Measurements from ENCODE around the gene NRL.
"Not testable (repeated sequence)": the region's sequence is repeated elsewhere in the genome, so short reads cannot be mapped to it uniquely, and the experiment has no call there.

NRL gene

GRCh38 chr14:24127673-24128072 is 12.9 kb upstream of the NRL start:
- no peak for DNase-seq (ENCODE audit: low read depth in 2 of 2, low spot score in 1 of 2)

DNA sequence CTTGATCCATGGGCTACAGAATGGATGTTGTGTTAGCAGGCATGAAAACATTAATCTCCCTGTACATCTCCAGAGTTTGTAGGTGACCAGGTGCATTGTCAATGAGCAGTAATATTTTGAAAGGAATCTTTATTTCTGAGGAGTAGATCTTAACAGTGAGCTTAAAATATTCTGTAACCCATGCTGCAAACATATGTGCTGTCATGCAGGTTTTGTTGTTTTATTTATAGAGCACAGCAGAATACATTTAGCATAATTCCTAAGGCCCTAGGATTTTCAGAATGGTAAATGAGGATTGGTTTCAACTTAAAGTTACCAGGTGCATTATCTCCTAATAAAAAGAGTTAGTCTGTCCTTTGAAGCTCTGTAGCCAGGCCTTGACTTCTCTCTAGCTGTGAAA is 12.2 kb upstream of the NRL start:
- DNase-seq (ENCODE audit: low read depth in 2 of 2, low spot score in 1 of 2), result no peak

DNA sequence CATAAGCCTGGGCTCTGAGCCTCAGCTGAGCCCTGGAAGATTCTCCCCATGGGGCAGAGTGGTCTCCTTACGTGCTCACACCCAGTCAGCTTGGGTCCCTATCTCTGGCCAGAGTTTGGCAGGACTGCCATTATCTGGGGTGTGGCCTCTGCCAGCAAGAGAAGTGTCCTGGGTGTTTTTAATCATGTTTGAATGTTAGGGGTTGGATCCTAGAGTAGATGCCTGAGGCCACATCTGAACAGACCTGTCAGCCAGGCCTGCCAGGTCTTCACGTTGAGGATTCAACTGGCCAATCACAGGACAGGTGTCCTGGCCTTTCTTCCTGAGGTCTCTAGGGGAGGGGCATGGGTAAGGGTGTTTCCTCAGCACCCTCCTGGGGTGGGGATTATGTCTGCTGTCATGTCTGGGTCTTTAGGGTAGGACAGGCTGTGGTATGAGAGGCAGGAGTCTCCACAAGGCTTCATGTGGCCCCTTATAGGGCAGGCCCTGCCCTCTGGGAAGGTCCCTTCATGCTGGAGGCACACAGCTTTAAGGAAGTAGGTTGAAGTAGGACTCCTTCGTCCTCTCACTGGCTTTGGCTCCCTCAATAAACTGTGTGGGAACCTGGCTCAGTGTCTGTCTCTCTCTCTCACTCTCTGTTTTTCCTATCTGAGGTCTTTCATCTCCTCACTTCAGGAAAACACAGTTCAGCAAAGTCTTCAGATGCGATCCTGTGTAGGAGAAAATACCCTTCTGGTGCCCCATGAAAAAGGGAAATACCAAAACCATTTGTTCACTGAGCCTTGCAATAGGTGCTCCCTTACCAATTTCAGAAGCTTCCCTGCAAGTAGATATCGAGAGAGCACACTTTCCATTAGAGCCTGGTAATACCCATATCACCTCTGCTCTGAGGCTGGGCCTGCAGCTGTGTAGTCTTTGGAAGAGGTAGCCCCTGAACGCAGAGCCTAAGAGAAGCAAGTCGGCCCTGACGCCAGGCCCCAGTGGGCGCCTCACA is 9.0 kb upstream of the NRL start:
- no peak for DNase-seq (ENCODE audit: low read depth in 2 of 2, low spot score in 1 of 2)

- DNase-seq (ENCODE audit: low read depth in 2 of 2, low spot score in 1 of 2), result no peak
Measured at GRCh38 chr14:24122898-24123297, 8.1 kb upstream of the NRL start.

DNA sequence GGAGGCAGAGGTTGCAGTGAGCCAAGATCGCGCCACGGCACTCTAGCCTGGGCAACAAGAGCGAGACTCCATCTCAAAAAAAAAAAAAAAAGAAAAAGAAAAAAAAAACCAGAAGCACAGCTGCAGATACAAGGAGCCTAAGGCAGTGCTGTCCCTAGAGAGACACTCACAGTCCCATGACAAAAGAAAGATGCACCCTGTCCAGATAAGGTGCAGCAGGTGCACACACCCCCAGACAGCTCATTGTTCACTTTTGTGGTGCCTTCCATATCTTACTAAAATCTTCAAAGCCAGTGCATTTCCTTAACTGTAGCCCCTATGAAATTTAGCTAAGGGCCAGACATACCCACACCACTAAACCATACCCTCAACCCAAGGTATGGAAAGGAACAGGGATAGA is 7.7 kb upstream of the NRL start:
- DNase-seq (ENCODE audit: low read depth in 2 of 2, low spot score in 1 of 2), result no peak

DNA sequence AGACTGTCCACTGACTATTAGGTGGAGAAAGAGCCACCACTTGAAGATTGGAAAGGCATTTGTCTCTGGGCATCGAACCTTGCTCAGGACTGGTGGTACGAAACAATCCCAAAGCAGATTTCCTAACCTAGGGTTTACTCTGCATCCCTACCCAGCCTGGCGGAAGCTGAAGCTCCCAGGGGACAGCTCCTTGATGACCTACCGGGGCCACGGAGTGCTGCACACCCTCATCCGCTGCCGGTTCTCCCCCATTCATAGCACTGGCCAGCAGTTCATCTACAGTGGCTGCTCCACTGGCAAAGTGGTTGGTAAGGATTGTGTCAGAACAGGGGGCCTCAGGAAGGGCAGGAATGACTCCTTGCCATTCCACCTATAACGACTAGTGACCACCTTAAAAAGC is 6.5 kb upstream of the NRL start:
- DNase-seq (ENCODE audit: low read depth in 2 of 2, low spot score in 1 of 2), result no peak

- no peak for DNase-seq (ENCODE audit: low read depth in 2 of 2, low spot score in 1 of 2)
Measured at GRCh38 chr14:24119691-24120090, 4.9 kb upstream of the NRL start.

DNA sequence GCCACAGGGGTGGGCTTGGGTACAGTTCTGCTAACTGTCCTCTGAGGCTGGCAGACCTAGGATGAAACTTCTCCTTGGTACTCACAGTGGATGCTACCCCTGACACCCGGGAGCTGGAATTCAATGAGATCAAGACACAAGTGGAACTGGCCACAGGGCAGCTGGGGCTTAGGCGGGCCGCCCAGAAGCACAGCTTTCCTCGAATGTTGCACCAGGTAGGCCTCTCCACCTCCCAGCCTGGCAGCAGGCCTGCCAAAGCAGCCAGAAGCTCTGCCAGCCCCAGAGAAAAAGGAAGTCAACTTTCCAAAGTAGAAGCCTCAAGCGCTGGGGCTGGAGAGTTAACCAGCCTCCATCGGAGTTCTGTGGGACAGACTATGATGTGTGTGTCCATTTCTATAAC is 2.4 kb upstream of the NRL start:
- DNase-seq (ENCODE audit: low read depth in 2 of 2, low spot score in 1 of 2), result no peak

GRCh38 chr14:24116128-24116814 is 1.5 kb upstream of the NRL start:
- DNase-seq (ENCODE audit: low read depth in 2 of 2, low spot score in 1 of 2), result no peak

- no peak for DNase-seq (ENCODE audit: low read depth in 2 of 2, low spot score in 1 of 2)
Measured at GRCh38 chr14:24115422-24116127, 826 bp upstream of the NRL start.

GRCh38 chr14:24113801-24114531 is 783 bp downstream of the NRL start:
- peak; percentile 51 to 54 for DNase-seq (ENCODE audit: low read depth in 2 of 2, low spot score in 1 of 2)

GRCh38 chr14:24113379-24113800 is 1.4 kb downstream of the NRL start:
- no peak for DNase-seq (ENCODE audit: low read depth in 2 of 2, low spot score in 1 of 2)

GRCh38 chr14:24110523-24110922 is 4.2 kb downstream of the NRL start:
- no peak for DNase-seq (ENCODE audit: low read depth in 2 of 2, low spot score in 1 of 2)

DNA sequence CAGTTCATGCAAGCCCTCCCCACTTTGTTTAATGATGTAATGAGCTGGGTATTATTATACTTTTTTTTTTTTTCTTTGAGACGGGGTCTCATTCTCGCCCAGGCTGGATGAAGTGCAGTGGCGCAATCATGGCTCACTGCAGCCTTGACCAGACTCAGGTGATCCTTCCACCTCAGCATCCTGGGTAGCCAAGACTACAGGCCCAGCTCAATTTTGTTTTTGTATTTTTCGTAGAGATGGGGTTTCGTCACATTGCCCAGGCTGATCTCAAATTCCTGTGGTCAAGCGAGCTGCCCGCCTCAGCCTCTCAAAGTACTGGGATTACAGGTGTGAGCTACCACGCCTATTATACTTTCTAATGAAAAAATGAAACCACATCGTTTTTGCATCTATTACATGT is 4.7 kb downstream of the NRL start:
- DNase-seq (ENCODE audit: low read depth in 2 of 2, low spot score in 1 of 2), result no peak

- DNase-seq (ENCODE audit: low read depth in 2 of 2, low spot score in 1 of 2), result no peak
Measured at GRCh38 chr14:24108336-24108874, 6.3 kb downstream of the NRL start.

- DNase-seq (ENCODE audit: low read depth in 2 of 2, low spot score in 1 of 2), result no peak
Measured at GRCh38 chr14:24106672-24107271, 8.0 kb downstream of the NRL start.

DNA sequence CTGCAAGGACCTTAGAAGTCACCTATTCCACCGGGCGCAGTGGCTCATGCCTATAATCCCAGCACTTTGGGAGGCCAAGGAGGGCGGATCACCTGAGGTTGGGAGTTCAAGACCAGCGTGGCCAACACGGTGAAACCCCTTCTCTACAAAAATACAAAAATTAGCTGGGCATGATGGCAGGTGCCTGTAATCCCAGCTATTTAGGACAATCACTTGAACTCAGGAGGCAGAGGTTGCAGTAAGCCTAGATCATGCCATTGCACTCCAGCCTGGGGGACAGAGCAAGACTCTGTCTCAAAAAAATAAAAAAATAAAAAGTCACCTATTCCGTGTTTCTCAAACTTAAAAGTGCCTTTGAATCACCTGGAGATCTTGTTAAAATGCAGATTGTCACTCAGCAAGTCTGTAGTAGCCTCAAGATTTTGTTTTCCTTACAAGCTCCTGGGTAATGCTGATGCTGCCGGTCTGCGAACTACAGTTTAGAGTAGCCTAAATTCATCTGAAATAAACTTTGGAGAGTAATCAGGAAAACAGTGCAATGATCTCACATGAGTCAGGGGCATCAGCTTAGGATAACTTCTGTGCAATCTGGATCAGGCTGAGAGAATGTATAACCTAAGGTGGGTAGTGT is 9.0 kb downstream of the NRL start:
- DNase-seq (ENCODE audit: low read depth in 2 of 2, low spot score in 1 of 2), result not testable (repeated sequence)

DNA sequence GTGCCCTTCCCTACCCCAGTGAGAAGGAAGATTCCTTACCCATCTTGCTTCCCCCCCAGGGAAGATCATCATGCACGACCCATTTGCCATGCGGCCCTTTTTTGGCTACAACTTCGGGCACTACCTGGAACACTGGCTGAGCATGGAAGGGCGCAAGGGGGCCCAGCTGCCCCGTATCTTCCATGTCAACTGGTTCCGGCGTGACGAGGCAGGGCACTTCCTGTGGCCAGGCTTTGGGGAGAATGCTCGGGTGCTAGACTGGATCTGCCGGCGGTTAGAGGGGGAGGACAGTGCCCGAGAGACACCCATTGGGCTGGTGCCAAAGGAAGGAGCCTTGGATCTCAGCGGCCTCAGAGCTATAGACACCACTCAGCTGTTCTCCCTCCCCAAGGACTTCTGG is 11.3 kb downstream of the NRL start:
- DNase-seq (ENCODE audit: low read depth in 2 of 2, low spot score in 1 of 2), result no peak

- no peak for DNase-seq (ENCODE audit: low read depth in 2 of 2, low spot score in 1 of 2)
Measured at GRCh38 chr14:24102357-24103048, 12.2 kb downstream of the NRL start.
